Mesothelial cell of epicardium (in vitro differentiated cells): ENCODE measurements around the gene MYH11. TPM values are rescaled to one million over a fixed set of nuclear protein-coding genes. Genes with fewer than 3 reads are reported as not detected.

Experiments used
- DNase-seq, 2 experiments: peaks; one replicate each; pipeline ENCODE4 v3.0.0; 2021; ENCODE audit warnings: low spot score in 2 of 2; ENCODE audit not compliant: unreplicated experiment in 2 of 2
- H3K27ac Mint-ChIP-seq: 2 replicates; pipeline ENCODE4 v1.8.0; 2021; ENCODE audit warnings: mixed read lengths
- H3K27me3 Mint-ChIP-seq: 2 replicates; pipeline ENCODE4 v1.8.0; 2021; ENCODE audit warnings: low read depth, mixed read lengths
- H3K36me3 Mint-ChIP-seq: 2 replicates; pipeline ENCODE4 v1.8.0; 2021; ENCODE audit warnings: mixed read lengths
- H3K4me1 Mint-ChIP-seq: 2 replicates; pipeline ENCODE4 v1.8.0; 2021; ENCODE audit warnings: mixed read lengths
- H3K4me3 Mint-ChIP-seq: 2 replicates; pipeline ENCODE4 v1.8.0; 2021; ENCODE audit warnings: mild to moderate bottlenecking, moderate library complexity, mixed read lengths
- H3K9me3 Mint-ChIP-seq: 2 replicates; pipeline ENCODE4 v1.8.0; 2021; ENCODE audit warnings: mixed read lengths
- CTCF ChIP-seq: fragments of 200-600 bp; sonication (generic); IDR thresholded peaks from one replicate; pipeline ENCODE4 v1.5.0; 2021; ENCODE audit warnings: antibody characterized with exemption; ENCODE audit not compliant: unreplicated experiment
- total RNA-seq: library from RNA; stranded (reverse); gene quantifications from 3 replicates; pipeline ENCODE4 v1.2.1, GENCODE V29; 2021

Gene MYH11
- total RNA-seq, 1 donor from 2014 or later: 0.58 TPM

- H3K27me3 Mint-ChIP-seq: no peaks in the 10 kb centered on the region
- H3K4me1 Mint-ChIP-seq: no peaks in the 10 kb centered on the region
- H3K4me3 Mint-ChIP-seq: no peak overlapping the region
- H3K27ac Mint-ChIP-seq: no peak overlapping the region
- no peak for TF ChIP-seq CTCF
- no peaks in the 10 kb centered on the region for H3K9me3 Mint-ChIP-seq
- peaks cover 21% of the 10 kb centered on the region for H3K36me3 Mint-ChIP-seq
- no peak for DNase-seq
Observed at GRCh38 chr16:15723808-15724207, 133.0 kb downstream of the MYH11 start.

- H3K9me3 Mint-ChIP-seq: no peaks in the 10 kb centered on the region
- H3K4me3 Mint-ChIP-seq: no peak overlapping the region
- H3K27me3 Mint-ChIP-seq: no peaks in the 10 kb centered on the region
- no peak for TF ChIP-seq CTCF
- no peak for DNase-seq
- H3K4me1 Mint-ChIP-seq: no peaks in the 10 kb centered on the region
- H3K36me3 Mint-ChIP-seq: peaks cover 19% of the 10 kb centered on the region
- no peak overlapping the region for H3K27ac Mint-ChIP-seq
Observed at GRCh38 chr16:15721018-15721417, 135.8 kb downstream of the MYH11 start.

GRCh38 chr16:15716694-15717447 is 140.0 kb downstream of the MYH11 start:
- no peak for DNase-seq

DNA sequence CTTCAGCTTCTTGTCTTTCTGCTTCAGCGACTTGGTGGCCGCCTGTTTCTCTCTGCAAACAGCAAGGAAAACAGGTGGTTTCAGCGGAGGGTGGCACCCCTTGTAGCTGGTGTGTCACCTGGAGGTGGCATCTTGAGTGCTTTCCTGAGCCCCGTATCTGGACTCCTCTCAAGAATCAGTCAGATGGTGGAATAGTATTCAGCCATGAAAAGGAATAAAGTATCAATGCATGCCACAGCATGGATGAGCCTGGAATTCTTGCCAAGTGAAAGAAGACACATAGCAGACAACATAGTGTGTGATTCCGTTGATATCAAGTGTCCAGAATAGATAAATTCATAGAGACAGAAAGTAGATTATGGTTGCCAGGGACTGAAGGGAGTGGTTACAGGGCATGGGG is 141.6 kb downstream of the MYH11 start:
- H3K27ac Mint-ChIP-seq: no peak overlapping the region
- no peak overlapping the region for H3K4me3 Mint-ChIP-seq
- TF ChIP-seq CTCF: no peak
- no peaks in the 10 kb centered on the region for H3K4me1 Mint-ChIP-seq
- no peaks in the 10 kb centered on the region for H3K27me3 Mint-ChIP-seq
- no peaks in the 10 kb centered on the region for H3K9me3 Mint-ChIP-seq
- peaks cover 7% of the 10 kb centered on the region for H3K36me3 Mint-ChIP-seq
- DNase-seq: no peak

More at GRCh38 chr16:15716694-15717447, 140.0 kb downstream of the MYH11 start:
- Mint-ChIP-seq H3K4me1 (no peaks in the 10 kb centered on the region), H3K36me3 (peaks cover 10% of the 10 kb centered on the region), H3K9me3 (no peaks in the 10 kb centered on the region), H3K27me3 (no peaks in the 10 kb centered on the region), H3K27ac (no peak overlapping the region), H3K4me3 (no peak overlapping the region)
- TF ChIP-seq CTCF: no peak

DNA sequence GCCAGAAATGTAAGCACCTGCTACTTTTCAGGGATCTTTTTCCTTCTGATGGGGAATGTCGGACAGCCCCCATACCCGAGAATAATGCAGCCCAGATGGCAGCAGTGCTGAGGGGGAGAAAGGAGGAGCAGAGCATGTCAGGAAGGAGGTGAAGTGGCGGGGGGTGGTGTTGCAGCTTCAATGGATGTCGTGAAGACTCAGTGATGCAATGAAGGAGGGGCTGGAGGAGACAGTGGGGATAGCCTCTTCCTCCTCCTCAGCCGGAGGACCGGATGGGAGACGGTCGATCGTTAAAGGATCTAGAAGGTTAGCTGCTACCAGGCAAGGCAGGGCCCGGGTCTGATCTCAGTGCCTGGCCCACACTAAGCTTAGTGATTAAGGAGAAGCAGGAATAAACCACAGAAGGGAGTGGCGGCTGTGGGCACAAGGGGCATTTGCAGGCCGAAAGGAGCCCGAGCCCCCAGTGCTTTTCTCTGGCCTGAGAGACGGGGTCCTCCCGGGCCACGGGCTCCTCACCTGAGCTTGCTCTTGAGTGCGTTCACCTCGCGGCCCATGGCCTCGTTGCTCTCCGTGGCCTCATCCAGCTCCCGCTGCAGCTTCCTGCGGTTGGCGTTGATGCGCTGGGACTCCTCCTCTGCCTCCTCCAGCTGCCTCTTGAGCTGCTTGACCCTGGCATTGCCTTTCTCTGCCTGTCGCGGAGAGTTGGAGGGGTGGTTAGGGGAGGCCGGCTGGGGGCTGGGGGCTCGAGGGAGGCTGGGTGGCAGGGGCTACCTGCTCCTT is 142.2 kb downstream of the MYH11 start:
- Mint-ChIP-seq H3K9me3 (no peaks in the 10 kb centered on the region), H3K4me3 (no peak overlapping the region), H3K27ac (no peak overlapping the region), H3K27me3 (no peaks in the 10 kb centered on the region), H3K36me3 (peaks cover 7% of the 10 kb centered on the region), H3K4me1 (no peaks in the 10 kb centered on the region)
- TF ChIP-seq CTCF: no peak
- DNase-seq: no peak
